ENCODE measurements around the gene STAG2.

DNA sequence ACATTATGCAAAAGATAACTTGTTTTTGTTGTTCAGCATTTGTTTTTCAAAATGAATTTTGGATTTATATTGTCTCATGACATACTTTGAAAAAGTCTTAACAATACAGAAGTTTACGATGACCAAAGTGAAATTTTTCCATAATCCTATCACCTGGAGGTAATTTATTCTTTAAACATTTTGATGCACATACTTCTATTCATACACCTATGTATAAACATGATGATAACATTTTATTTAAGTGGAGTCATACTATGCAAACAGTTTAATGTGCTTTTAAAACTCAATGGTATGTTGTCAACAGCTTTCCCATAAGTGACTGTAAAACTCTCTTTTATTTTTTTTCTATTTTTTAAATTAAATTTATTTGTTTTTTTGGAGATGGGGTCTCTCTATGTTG, 65.0 kb downstream of the STAG2 start:
- TF ChIP-seq, protein P1, sequence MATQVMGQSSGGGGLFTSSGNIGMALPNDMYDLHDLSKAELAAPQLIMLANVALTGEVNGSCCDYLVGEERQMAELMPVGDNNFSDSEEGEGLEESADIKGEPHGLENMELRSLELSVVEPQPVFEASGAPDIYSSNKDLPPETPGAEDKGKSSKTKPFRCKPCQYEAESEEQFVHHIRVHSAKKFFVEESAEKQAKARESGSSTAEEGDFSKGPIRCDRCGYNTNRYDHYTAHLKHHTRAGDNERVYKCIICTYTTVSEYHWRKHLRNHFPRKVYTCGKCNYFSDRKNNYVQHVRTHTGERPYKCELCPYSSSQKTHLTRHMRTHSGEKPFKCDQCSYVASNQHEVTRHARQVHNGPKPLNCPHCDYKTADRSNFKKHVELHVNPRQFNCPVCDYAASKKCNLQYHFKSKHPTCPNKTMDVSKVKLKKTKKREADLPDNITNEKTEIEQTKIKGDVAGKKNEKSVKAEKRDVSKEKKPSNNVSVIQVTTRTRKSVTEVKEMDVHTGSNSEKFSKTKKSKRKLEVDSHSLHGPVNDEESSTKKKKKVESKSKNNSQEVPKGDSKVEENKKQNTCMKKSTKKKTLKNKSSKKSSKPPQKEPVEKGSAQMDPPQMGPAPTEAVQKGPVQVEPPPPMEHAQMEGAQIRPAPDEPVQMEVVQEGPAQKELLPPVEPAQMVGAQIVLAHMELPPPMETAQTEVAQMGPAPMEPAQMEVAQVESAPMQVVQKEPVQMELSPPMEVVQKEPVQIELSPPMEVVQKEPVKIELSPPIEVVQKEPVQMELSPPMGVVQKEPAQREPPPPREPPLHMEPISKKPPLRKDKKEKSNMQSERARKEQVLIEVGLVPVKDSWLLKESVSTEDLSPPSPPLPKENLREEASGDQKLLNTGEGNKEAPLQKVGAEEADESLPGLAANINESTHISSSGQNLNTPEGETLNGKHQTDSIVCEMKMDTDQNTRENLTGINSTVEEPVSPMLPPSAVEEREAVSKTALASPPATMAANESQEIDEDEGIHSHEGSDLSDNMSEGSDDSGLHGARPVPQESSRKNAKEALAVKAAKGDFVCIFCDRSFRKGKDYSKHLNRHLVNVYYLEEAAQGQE (IDR thresholded peaks at IDR 0.05; ENCODE audit: insufficient read depth in 1 of 2, low read depth in 2 of 2, low read length in 2 of 2): no peak
- no peak for TF ChIP-seq POLR2AphosphoS5 (IDR thresholded peaks at IDR 0.05; ENCODE audit: low read depth, low read length)
- TF ChIP-seq TAF1 (IDR thresholded peaks at IDR 0.05; ENCODE audit: borderline replicate concordance, insufficient read depth, low read length): no peak
- TF ChIP-seq SIN3A (IDR thresholded peaks at IDR 0.05; ENCODE audit: borderline replicate concordance, insufficient read depth, low read length): no peak
- no peak for TF ChIP-seq FOXP2 (optimal IDR thresholded peaks at IDR 0.05; ENCODE audit: borderline replicate concordance, extremely low read depth, extremely low read length, insufficient read depth)
